Progenitor cell of endocrine pancreas (in vitro differentiated cells): ENCODE measurements around the gene DMRTA2. TPM values are rescaled to one million over a fixed set of nuclear protein-coding genes. Genes with fewer than 3 reads are reported as not detected.

Experiments used
- DNase-seq: peaks from one replicate; pipeline ENCODE4 v3.0.0; 2021; ENCODE audit warnings: low spot score; ENCODE audit not compliant: unreplicated experiment
- H3K27ac Mint-ChIP-seq: 2 replicates; pipeline ENCODE4 v1.8.0; 2021; ENCODE audit warnings: mild to moderate bottlenecking, moderate library complexity, mixed read lengths
- H3K27me3 Mint-ChIP-seq: 2 replicates; pipeline ENCODE4 v1.8.0; 2021; ENCODE audit warnings: mixed read lengths
- H3K36me3 Mint-ChIP-seq: 2 replicates; pipeline ENCODE4 v1.8.0; 2022; ENCODE audit warnings: mixed read lengths; ENCODE audit not compliant: insufficient read depth
- H3K4me1 Mint-ChIP-seq: 2 replicates; pipeline ENCODE4 v1.8.0; 2021; ENCODE audit warnings: low read depth, mixed read lengths
- H3K4me3 Mint-ChIP-seq: 2 replicates; pipeline ENCODE4 v1.8.0; 2021; ENCODE audit warnings: low read depth, mild to moderate bottlenecking, moderate library complexity, mixed read lengths
- H3K9me3 Mint-ChIP-seq: 2 replicates; pipeline ENCODE4 v1.8.0; 2021; ENCODE audit warnings: low read depth, mixed read lengths
- total RNA-seq: library from RNA; stranded (reverse); gene quantifications from 2 replicates; pipeline ENCODE4 v1.2.1, GENCODE V29; 2021
- TF ChIP-seq, protein P1 (sequence below): fragments of 200-600 bp; sonication (generic); IDR thresholded peaks from one replicate; pipeline ENCODE4 v1.5.0; 2021; ENCODE audit warnings: antibody characterized with exemption, mild to moderate bottlenecking; ENCODE audit not compliant: unreplicated experiment

The DMRTA2 gene
- total RNA-seq, 1 donor from 2014 or later: not detected

DNA sequence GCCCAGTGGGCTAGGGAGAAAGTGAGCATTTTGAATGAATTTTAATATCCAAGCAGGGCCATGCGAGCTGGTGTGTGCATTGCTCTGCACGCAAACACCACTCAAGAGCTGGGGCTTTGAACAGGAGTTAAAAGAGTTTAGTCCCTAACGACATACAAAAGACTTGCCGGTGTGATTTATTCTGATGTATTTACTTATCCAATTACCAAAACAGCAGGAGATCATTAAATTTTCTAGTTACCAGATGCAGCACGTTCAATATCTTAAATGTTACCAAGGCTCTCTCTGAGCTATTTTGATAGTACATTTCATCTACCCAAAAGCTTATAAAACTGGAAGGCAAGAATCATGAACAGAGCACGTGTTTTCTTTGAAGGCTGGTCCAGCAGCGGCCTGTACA is 30.0 kb upstream of the DMRTA2 start:
- H3K9me3 Mint-ChIP-seq: no peaks in the 10 kb centered on the region
- H3K4me3 Mint-ChIP-seq: no peak overlapping the region
- H3K27me3 Mint-ChIP-seq: no peaks in the 10 kb centered on the region
- DNase-seq: no peak
- no peak overlapping the region for H3K27ac Mint-ChIP-seq
- no peaks in the 10 kb centered on the region for H3K4me1 Mint-ChIP-seq
- TF ChIP-seq, protein P1, sequence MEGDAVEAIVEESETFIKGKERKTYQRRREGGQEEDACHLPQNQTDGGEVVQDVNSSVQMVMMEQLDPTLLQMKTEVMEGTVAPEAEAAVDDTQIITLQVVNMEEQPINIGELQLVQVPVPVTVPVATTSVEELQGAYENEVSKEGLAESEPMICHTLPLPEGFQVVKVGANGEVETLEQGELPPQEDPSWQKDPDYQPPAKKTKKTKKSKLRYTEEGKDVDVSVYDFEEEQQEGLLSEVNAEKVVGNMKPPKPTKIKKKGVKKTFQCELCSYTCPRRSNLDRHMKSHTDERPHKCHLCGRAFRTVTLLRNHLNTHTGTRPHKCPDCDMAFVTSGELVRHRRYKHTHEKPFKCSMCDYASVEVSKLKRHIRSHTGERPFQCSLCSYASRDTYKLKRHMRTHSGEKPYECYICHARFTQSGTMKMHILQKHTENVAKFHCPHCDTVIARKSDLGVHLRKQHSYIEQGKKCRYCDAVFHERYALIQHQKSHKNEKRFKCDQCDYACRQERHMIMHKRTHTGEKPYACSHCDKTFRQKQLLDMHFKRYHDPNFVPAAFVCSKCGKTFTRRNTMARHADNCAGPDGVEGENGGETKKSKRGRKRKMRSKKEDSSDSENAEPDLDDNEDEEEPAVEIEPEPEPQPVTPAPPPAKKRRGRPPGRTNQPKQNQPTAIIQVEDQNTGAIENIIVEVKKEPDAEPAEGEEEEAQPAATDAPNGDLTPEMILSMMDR: no peak
- H3K36me3 Mint-ChIP-seq: no peaks in the 10 kb centered on the region

DNA sequence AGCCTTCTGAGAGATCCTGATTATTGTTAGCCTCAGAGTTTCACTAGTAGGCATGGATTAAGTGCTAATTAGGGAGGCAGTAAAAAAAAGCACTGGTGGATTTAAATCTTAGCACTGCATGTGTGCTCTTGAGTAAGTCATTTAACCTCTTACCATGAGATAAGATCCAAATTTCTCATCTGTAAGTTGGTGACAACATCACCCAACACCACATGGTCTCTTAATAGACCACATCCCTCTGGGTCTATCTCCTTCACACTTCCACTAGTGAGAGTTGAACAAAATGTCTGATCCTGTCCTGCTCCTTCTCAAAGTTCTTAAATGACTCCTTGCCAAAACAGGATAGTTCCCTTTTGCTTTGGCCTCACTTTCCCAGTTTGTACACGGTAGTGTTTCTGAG is 29.5 kb upstream of the DMRTA2 start:
- TF ChIP-seq, protein P1: no peak
- Mint-ChIP-seq H3K27me3 (no peaks in the 10 kb centered on the region), H3K27ac (no peak overlapping the region), H3K36me3 (no peaks in the 10 kb centered on the region), H3K9me3 (no peaks in the 10 kb centered on the region), H3K4me1 (no peaks in the 10 kb centered on the region), H3K4me3 (no peak overlapping the region)
- DNase-seq: no peak

DNA sequence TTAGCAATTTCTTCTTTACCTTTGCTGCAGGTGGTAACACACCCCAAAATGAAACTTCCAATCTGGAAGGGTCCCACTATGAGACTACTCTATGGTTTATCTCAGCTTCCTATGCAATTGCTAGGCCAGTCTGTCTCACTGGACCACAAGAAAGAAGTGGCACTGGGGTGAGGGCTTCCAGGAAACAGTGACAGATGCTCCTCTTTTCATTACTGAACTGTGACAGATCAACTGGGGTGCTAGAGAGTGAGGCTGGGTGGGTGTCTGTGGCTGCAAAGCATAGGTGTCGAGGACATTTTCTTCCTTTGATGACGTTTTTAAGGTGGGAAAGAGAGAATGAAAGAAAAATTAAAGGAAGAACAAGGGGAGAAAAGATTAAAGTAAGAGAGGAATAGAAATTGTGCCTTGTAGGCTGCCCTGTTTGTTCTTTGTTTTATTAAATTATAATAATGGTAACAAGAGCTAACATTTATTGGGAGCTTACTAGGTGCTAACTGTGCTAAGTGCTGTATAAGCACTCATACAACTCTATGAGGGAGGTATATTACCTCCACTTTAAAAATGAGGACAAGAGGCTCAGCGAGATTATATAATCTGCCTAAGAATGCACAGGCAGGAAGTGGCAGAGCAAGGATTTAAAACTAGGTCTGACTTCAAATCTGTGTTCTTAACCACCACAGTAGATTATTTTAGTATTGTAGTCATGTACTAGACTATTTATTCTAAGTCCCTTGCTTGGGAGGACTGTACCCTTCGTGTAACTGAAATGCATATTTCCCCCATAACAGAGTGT is 27.8 kb upstream of the DMRTA2 start:
- DNase-seq: no peak
- Mint-ChIP-seq H3K9me3 (no peaks in the 10 kb centered on the region), H3K4me1 (no peaks in the 10 kb centered on the region), H3K27ac (no peak overlapping the region), H3K36me3 (no peaks in the 10 kb centered on the region), H3K27me3 (no peaks in the 10 kb centered on the region), H3K4me3 (no peak overlapping the region)
- TF ChIP-seq, protein P1: no peak

DNA sequence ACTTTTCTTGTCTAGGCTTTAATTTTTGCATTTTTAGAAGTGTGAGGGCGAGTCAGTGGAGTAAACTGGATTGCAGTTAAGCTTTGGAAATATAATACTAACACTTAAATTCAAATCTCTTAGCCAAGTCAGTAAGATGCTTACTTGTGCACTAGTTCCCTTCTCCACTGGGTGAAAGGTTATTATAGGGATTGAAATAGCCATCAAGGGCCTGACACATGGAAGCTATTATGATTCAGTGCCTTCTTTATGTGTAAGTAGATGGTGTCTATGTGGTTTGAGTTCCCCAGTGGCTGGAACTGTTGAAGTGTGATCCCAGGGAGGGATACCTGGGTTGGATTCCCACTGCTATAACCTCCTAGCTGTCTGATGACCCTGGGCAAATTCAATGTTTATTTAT is 24.7 kb upstream of the DMRTA2 start:
- Mint-ChIP-seq H3K27ac (no peak overlapping the region), H3K4me1 (peaks cover 1% of the 10 kb centered on the region), H3K9me3 (no peaks in the 10 kb centered on the region), H3K4me3 (no peak overlapping the region), H3K36me3 (no peaks in the 10 kb centered on the region), H3K27me3 (no peaks in the 10 kb centered on the region)
- TF ChIP-seq, protein P1: no peak
- DNase-seq: no peak

DNA sequence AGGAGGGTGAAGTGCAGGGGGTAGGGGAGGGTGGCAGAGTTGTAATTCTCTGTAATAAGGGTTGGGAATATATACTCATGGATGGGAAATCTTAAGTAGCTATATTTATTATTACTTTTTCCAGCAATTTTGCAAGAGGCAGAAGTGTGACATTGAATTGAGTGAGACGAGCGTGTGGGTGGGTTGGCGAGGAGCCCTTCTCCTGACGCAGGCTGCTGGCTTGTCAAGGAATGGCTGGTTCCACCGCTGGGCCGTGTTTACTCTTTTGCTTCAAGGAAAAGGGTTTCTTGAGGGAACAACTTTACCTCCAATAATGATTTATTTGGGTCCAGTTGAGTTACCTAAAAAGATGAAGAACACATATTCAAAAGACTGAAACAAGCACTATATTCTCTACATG is 17.9 kb upstream of the DMRTA2 start:
- H3K27me3 Mint-ChIP-seq: no peaks in the 10 kb centered on the region
- peaks cover 4% of the 10 kb centered on the region for H3K36me3 Mint-ChIP-seq
- peaks cover 1% of the 10 kb centered on the region for H3K4me1 Mint-ChIP-seq
- no peaks in the 10 kb centered on the region for H3K9me3 Mint-ChIP-seq
- TF ChIP-seq, protein P1: no peak
- no peak overlapping the region for H3K4me3 Mint-ChIP-seq
- H3K27ac Mint-ChIP-seq: no peak overlapping the region
- no peak for DNase-seq
